SK-N-SH (cell line): Measurements from ENCODE around the gene PRIM1. TPM values are rescaled to one million over a fixed set of nuclear protein-coding genes. Genes with fewer than 3 reads are reported as not detected.

Source experiments
- CTCF ChIA-PET: fragments of 300-600, 350-600 bp; formaldehyde crosslinking; extraction: SDS; loops from one replicate; lab custom pipeline; 2021; lab: Yijun Ruan, JAX
- POLR2A ChIA-PET: fragments of 350-600 bp; sonication (Branson Sonifier 250); formaldehyde crosslinking; extraction: SDS; loops from one replicate; lab custom pipeline; 2020; ENCODE audit warnings: antibody characterized with exemption, inconsistent platforms; lab: Yijun Ruan, JAX
- DNase-seq: peaks from one replicate; pipeline ENCODE4 v3.0.0; 2012
- H2AFZ ChIP-seq: fragments of 200-600 bp; sonication (generic); 2 replicates; pipeline ENCODE4 v1.8.1; 2016; ENCODE audit warnings: antibody characterized with exemption, mild to moderate bottlenecking, low read depth
- H3F3A ChIP-seq: fragments of 200-600 bp; sonication (generic); replicated peaks from 2 replicates; pipeline ENCODE3; 2016; ENCODE audit warnings: antibody characterized with exemption, mild to moderate bottlenecking; ENCODE audit not compliant: insufficient read depth
- H3K27ac ChIP-seq, 2 experiments: fragments of 200-500 bp in 1 of 2; fragments of 200-600 bp in 1 of 2; sonication (Bioruptor generic) in 1 of 2; sonication (generic), shearing (Covaris generic) in 1 of 2; 2 replicates each; pipeline versions ENCODE4 v1.5.1 to v1.6.1; 2014 to 2016; ENCODE audit warnings: low read depth in 2 of 2, inconsistent platforms in 1 of 2, low read length in 1 of 2, mild to moderate bottlenecking in 1 of 2, mixed read lengths in 1 of 2
- H3K27me3 ChIP-seq: fragments of 200-600 bp; sonication (generic), shearing (Covaris generic); 2 replicates; pipeline ENCODE4 v1.6.1; 2016; ENCODE audit warnings: mixed run types; ENCODE audit not compliant: insufficient read depth
- H3K36me3 ChIP-seq, 2 experiments: fragments of 200-500 bp in 1 of 2; fragments of 200-600 bp in 1 of 2; sonication (Bioruptor generic) in 1 of 2; sonication (generic) in 1 of 2; replicated peaks in 1 of 2; 2 replicates each; pipeline versions ENCODE3 to v1.5.1; 2014 to 2016; ENCODE audit warnings: low read length in 1 of 2, mild to moderate bottlenecking in 1 of 2; ENCODE audit not compliant: insufficient read depth in 2 of 2, control insufficient read depth in 1 of 2
- H3K4me1 ChIP-seq, 2 experiments: fragments of 200-500 bp in 1 of 2; fragments of 200-600 bp in 1 of 2; sonication (Bioruptor generic) in 1 of 2; sonication (generic), shearing (Covaris generic) in 1 of 2; 2 replicates each; pipeline versions ENCODE4 v1.5.1 to v1.6.1; 2014 to 2016; ENCODE audit warnings: low read depth in 1 of 2, low read length in 1 of 2, mixed run types in 1 of 2; ENCODE audit not compliant: insufficient read depth in 2 of 2, control insufficient read depth in 1 of 2
- H3K4me2 ChIP-seq: fragments of 200-600 bp; sonication (generic), shearing (Covaris generic); 2 replicates; pipeline ENCODE4 v1.6.1; 2017; ENCODE audit warnings: mixed run types
- H3K4me3 ChIP-seq, 2 experiments: fragments of 200-500 bp in 1 of 2; fragments of 200-600 bp in 1 of 2; sonication (Bioruptor generic) in 1 of 2; sonication (generic), shearing (Covaris generic) in 1 of 2; 2 replicates each; pipeline versions ENCODE4 v1.5.1 to v1.8.1; 2014 to 2016; ENCODE audit warnings: low read depth in 2 of 2, inconsistent platforms in 1 of 2, low read length in 1 of 2, mild to moderate bottlenecking in 1 of 2, mixed read lengths in 1 of 2, moderate library complexity in 1 of 2
- H3K79me2 ChIP-seq: fragments of 200-600 bp; sonication (generic); 2 replicates; pipeline ENCODE4 v1.8.1; 2017; ENCODE audit warnings: mild to moderate bottlenecking; ENCODE audit not compliant: insufficient read depth
- H3K9ac ChIP-seq: fragments of 200-600 bp; sonication (generic); 2 replicates; pipeline ENCODE4 v1.6.1; 2017; ENCODE audit warnings: mixed run types
- H3K9me2 ChIP-seq: fragments of 200-600 bp; sonication (generic); 2 replicates; pipeline ENCODE4 v1.6.1; 2017; ENCODE audit warnings: mixed run types
- H3K9me3 ChIP-seq: fragments of 200-600 bp; sonication (generic); 2 replicates; pipeline ENCODE4 v1.6.1; 2017; ENCODE audit warnings: mixed run types, mild to moderate bottlenecking, moderate library complexity
- H4K20me1 ChIP-seq: fragments of 200-600 bp; sonication (generic); 2 replicates; pipeline ENCODE4 v1.6.1; 2017; ENCODE audit warnings: mild to moderate bottlenecking, mixed run types; ENCODE audit not compliant: insufficient read depth
- CHD2 ChIP-seq: fragments of 150-350 bp; IDR thresholded peaks from 2 replicates; pipeline ENCODE4 v1.6.1; 2018; ENCODE audit warnings: low read length; ENCODE audit not compliant: partially characterized antibody
- ELF1 ChIP-seq: IDR thresholded peaks from 2 replicates; pipeline ENCODE4 v1.4.0; 2012
- EP300 ChIP-seq, 2 experiments: IDR thresholded peaks; 2 replicates each; pipeline versions ENCODE4 v1.4.0 to v1.6.1; 2012; ENCODE audit warnings: borderline replicate concordance in 1 of 2, low read depth in 1 of 2, low read length in 1 of 2
- FOSL2 ChIP-seq: IDR thresholded peaks from 2 replicates; pipeline ENCODE4 v1.4.0; 2012; ENCODE audit warnings: low read depth, mild to moderate bottlenecking, moderate library complexity, borderline replicate concordance
- FOXM1 ChIP-seq: IDR thresholded peaks from 2 replicates; pipeline ENCODE4 v1.4.0; 2012; ENCODE audit warnings: low read depth, mild to moderate bottlenecking
- GABPA ChIP-seq: IDR thresholded peaks from 2 replicates; pipeline ENCODE4 v1.4.0; 2012; ENCODE audit warnings: low read depth, mild to moderate bottlenecking
- GATA2 ChIP-seq: sonication (generic); formaldehyde crosslinking; IDR thresholded peaks from 2 replicates; pipeline ENCODE4 v1.5.0; 2020; ENCODE audit warnings: mild to moderate bottlenecking, missing genetic modification reagents
- MXI1 ChIP-seq: IDR thresholded peaks from 2 replicates; pipeline ENCODE4 v1.6.1; 2012; ENCODE audit warnings: mild to moderate bottlenecking, low read depth, low read length, improper control_type of control experiment
- NFIC ChIP-seq: IDR thresholded peaks from 2 replicates; pipeline ENCODE4 v1.4.0; 2012; ENCODE audit warnings: borderline replicate concordance
- RAD21 ChIP-seq: IDR thresholded peaks from 2 replicates; pipeline ENCODE4 v1.6.1; 2012; ENCODE audit warnings: mild to moderate bottlenecking, low read length
- RCOR1 ChIP-seq: fragments of 150-350 bp; IDR thresholded peaks from 2 replicates; pipeline ENCODE4 v1.6.1; 2017; ENCODE audit warnings: antibody characterized with exemption, low read length
- SIN3A ChIP-seq: IDR thresholded peaks from 2 replicates; pipeline ENCODE4 v1.6.1; 2012; ENCODE audit warnings: low read depth, mild to moderate bottlenecking, low read length, moderate library complexity, borderline replicate concordance
- SMC3 ChIP-seq: IDR thresholded peaks from 2 replicates; pipeline ENCODE4 v1.6.1; 2012; ENCODE audit warnings: low read depth, low read length, improper control_type of control experiment
- TAF1 ChIP-seq: IDR thresholded peaks from 2 replicates; pipeline ENCODE4 v1.6.1; 2012; ENCODE audit warnings: low read depth, mild to moderate bottlenecking, low read length, moderate library complexity, borderline replicate concordance
- TCF12 ChIP-seq: IDR thresholded peaks from 2 replicates; pipeline ENCODE4 v1.4.0; 2012
- TEAD4 ChIP-seq: IDR thresholded peaks from 2 replicates; pipeline ENCODE4 v1.4.0; 2012; ENCODE audit warnings: mild to moderate bottlenecking, borderline replicate concordance; ENCODE audit not compliant: insufficient read depth
- USF1 ChIP-seq: IDR thresholded peaks from 2 replicates; pipeline ENCODE4 v1.4.0; 2012; ENCODE audit warnings: low read depth, borderline replicate concordance
- WGBS: methylation state at CpG from one replicate; pipeline ENCODE4 v1.1.6; 2017; ENCODE audit warnings: low lambda C conversion rate; 5-methylcytosine and 5-hydroxymethylcytosine counted together
- polyA plus RNA-seq, 3 experiments: library from polyadenylated mRNA; depleted of rRNA; stranded (reverse); fragments of >200 nt; gene quantifications; 2 replicates each; pipeline ENCODE4 v1.2.3, GENCODE V29; 2012
- TF ChIP-seq, protein P1 (sequence below): fragments of 150-350 bp; IDR thresholded peaks from 2 replicates; pipeline ENCODE4 v1.6.1; 2017; ENCODE audit warnings: antibody characterized with exemption, low read length, low read depth, borderline replicate concordance
- TF ChIP-seq, protein P2 (sequence below): IDR thresholded peaks from 2 replicates; pipeline ENCODE4 v1.4.0; 2012; ENCODE audit warnings: low read depth, borderline replicate concordance
- TF ChIP-seq, protein P3 (sequence below): fragments of 150-350 bp; IDR thresholded peaks from 2 replicates; pipeline ENCODE4 v1.6.1; 2016; ENCODE audit warnings: mild to moderate bottlenecking, low read depth, low read length

PRIM1 gene
- polyA plus RNA-seq, 1 of the 3 experiments (the other 2 are of a cell fraction) = 10.9 TPM

DNA sequence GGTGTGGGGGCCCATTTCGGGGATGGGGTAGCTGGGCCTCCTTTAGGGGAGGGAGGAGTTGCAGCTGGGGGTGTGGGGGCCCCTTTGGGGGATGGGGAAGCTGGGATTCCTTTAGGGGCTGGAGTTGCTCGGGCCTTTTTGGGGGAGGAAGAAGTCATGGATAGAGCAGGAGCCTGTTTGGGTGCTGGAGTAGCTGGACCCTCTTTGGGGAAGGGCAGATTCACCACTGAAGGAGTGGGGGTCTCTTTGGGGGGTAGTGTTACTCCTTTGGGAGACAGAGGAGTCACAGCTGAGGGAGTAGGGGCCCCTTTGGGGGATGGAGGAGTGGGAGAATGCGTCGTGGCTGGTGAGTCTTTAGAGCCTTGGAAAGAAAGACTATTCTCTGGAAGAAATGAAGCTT, 33.5 kb downstream of the PRIM1 start:
- Histone ChIP-seq H3K79me2 (peaks cover 84% of the 10 kb centered on the region), H3K4me2 (no peak overlapping the region), H3K4me3 (no peak overlapping the region), H3K27ac (no peak overlapping the region), H3F3A (peaks cover 22% of the 10 kb centered on the region), H3K9me3 (no peaks in the 10 kb centered on the region), H3K9ac (no peak overlapping the region), H2AFZ (no peak overlapping the region), H3K4me1 (peaks cover 26 to 27% of the 10 kb centered on the region in 2 experiments), H3K36me3 (peaks cover 53 to 68% of the 10 kb centered on the region in 2 experiments), H4K20me1 (peaks cover 96% of the 10 kb centered on the region), H3K27me3 (no peaks in the 10 kb centered on the region), H3K9me2 (no peaks in the 10 kb centered on the region)
- DNase-seq = no peak
- 73% methylated on average over 4 of the region's 4 CpGs for WGBS
- POLR2A ChIA-PET = interaction anchor here (1.0 kb wide), 1 partner anchor 9 kb away, joined by 5 read pairs; no protein-coding TSS in a partner anchor
- CTCF ChIA-PET = interaction anchor here (0.8 to 1.4 kb wide), 3 partner anchors 8 to 45 kb away, joined by 3 read pairs; no protein-coding TSS in a partner anchor
- TF ChIP-seq USF1 = no peak
- no peak for TF ChIP-seq FOSL2
- TF ChIP-seq SIN3A = no peak
- TF ChIP-seq, protein P1, sequence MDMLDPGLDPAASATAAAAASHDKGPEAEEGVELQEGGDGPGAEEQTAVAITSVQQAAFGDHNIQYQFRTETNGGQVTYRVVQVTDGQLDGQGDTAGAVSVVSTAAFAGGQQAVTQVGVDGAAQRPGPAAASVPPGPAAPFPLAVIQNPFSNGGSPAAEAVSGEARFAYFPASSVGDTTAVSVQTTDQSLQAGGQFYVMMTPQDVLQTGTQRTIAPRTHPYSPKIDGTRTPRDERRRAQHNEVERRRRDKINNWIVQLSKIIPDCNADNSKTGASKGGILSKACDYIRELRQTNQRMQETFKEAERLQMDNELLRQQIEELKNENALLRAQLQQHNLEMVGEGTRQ = no peak
- TF ChIP-seq TAF1 = no peak
- no peak for TF ChIP-seq FOXM1
- TF ChIP-seq NFIC = no peak
- TF ChIP-seq EP300 (IDR thresholded peaks at IDR 0.05; ENCODE audit: borderline replicate concordance in 1 of 2, low read depth in 1 of 2, low read length in 1 of 2) = no peak
- TF ChIP-seq MXI1 = no peak
- TF ChIP-seq ELF1 = no peak
- no peak for TF ChIP-seq TCF12
- no peak for TF ChIP-seq SMC3
- no peak for TF ChIP-seq GATA2 (CRISPR knock-in tag)
- TF ChIP-seq, protein P2, sequence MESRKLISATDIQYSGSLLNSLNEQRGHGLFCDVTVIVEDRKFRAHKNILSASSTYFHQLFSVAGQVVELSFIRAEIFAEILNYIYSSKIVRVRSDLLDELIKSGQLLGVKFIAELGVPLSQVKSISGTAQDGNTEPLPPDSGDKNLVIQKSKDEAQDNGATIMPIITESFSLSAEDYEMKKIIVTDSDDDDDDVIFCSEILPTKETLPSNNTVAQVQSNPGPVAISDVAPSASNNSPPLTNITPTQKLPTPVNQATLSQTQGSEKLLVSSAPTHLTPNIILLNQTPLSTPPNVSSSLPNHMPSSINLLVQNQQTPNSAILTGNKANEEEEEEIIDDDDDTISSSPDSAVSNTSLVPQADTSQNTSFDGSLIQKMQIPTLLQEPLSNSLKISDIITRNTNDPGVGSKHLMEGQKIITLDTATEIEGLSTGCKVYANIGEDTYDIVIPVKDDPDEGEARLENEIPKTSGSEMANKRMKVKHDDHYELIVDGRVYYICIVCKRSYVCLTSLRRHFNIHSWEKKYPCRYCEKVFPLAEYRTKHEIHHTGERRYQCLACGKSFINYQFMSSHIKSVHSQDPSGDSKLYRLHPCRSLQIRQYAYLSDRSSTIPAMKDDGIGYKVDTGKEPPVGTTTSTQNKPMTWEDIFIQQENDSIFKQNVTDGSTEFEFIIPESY = no peak
- TF ChIP-seq, protein P3, sequence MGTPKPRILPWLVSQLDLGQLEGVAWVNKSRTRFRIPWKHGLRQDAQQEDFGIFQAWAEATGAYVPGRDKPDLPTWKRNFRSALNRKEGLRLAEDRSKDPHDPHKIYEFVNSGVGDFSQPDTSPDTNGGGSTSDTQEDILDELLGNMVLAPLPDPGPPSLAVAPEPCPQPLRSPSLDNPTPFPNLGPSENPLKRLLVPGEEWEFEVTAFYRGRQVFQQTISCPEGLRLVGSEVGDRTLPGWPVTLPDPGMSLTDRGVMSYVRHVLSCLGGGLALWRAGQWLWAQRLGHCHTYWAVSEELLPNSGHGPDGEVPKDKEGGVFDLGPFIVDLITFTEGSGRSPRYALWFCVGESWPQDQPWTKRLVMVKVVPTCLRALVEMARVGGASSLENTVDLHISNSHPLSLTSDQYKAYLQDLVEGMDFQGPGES = no peak
- TF ChIP-seq TEAD4 = no peak
- TF ChIP-seq CHD2 = no peak
- no peak for TF ChIP-seq RCOR1
- TF ChIP-seq GABPA = no peak
- TF ChIP-seq RAD21 = no peak
- TF ChIP-seq, all 33 proteins: peak for 0
